ENCODE data around the gene LDHAL6A. TPM values are rescaled to one million over a fixed set of nuclear protein-coding genes. Genes with fewer than 3 reads are reported as not detected.

LDHAL6A gene
- total and polyA plus RNA-seq, 2 donors (not counting 3 experiments of a cell fraction or from before 2014, with no cell fraction given) = not detected

DNA sequence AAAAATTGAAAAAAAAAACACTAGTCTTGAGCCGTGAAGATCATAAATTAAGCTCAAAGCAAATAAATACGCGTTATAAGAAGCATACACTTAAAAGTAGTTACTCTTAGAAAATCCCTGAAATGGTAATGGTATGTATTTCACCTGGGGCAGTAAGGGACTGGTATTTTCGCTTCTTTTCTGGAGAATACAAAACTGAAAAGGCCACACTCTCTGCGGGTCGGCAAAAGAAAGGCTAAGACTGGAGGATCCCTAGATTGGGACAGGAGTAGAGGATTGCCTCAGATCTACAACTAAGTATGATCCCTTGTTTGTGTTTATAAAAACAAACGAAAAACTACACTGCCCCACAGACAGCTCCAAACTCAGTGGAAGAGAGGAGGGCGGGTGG, 70.5 kb downstream of the LDHAL6A start:
- no TSS peak for BruUV-seq (replicated peaks)
- H3K27me3 ChIP-seq (ENCODE audit: control insufficient read depth in 2 of 2, insufficient read depth in 2 of 2, low read length in 2 of 2) = no peaks in the 10 kb centered on the region
- FAIRE-seq = peak; percentile 35
- ChIA-PET POLR2A (interaction anchor here (0.5 to 2.9 kb wide), 9 partner anchors 10 to 589 kb away, joined by 3 to 14 read pairs (median 4); partner anchors contain the start of genes LDHA, SPTY2D1 and UEVLD), CTCF (interaction anchor here (0.8 to 2.0 kb wide), 6 partner anchors 10 to 282 kb away, joined by 3 to 15 read pairs (median 4); no protein-coding TSS in a partner anchor)
- no peaks in the 10 kb centered on the region for H3K9me1 ChIP-seq (replicated peaks; ENCODE audit: control insufficient read depth, extremely low read depth, insufficient read depth, low read length)
- peak overlapping the region; percentile 99 for H3K27ac ChIP-seq (ENCODE audit: insufficient read depth, low read depth, low read length)
- H3K4me1 ChIP-seq (ENCODE audit: control insufficient read depth, extremely low read depth, insufficient read depth, low read length) = peaks cover 15% of the 10 kb centered on the region
- intact Hi-C loops (cut with micrococcal nuclease) = loop anchor here (1.0 to 10.0 kb wide), 6 partner anchors 63 to 281 kb away; partner anchors contain the start of genes GTF2H1, HPS5, LDHC and SAA2
- H2AFZ ChIP-seq (ENCODE audit: low read depth, low read length) = peak overlapping the region; percentile 72
- peak overlapping the region; percentile 99 for H3K9ac ChIP-seq (replicated peaks; ENCODE audit: extremely low read depth, insufficient read depth, low read length)
- peak overlapping the region; percentile 100 for H3K4me2 ChIP-seq (ENCODE audit: insufficient read depth, low read length)
- no peaks in the 10 kb centered on the region for H3K36me3 ChIP-seq (ENCODE audit: control insufficient read depth in 2 of 2, extremely low read depth in 1 of 2, insufficient read depth in 2 of 2, low read length in 2 of 2)
- DNase-seq (ENCODE audit: low read depth, low spot score) = no peak
- H3K9me3 ChIP-seq (replicated peaks; ENCODE audit: control insufficient read depth, insufficient read depth, low read length) = no peaks in the 10 kb centered on the region
- peak overlapping the region; percentile 51 to 96 (median 74) for H3K4me3 ChIP-seq (replicated peaks in 1 of 3; ENCODE audit: insufficient read depth in 1 of 3, low read depth in 1 of 3, low read length in 3 of 3)
- TF ChIP-seq FOS (IDR thresholded peaks at IDR 0.05; ENCODE audit: borderline replicate concordance, insufficient read depth, low read length) (no peak), EZH2 (IDR thresholded peaks at IDR 0.05; ENCODE audit: borderline replicate concordance, low read depth, low read length, severe bottlenecking) (no peak), MYC (IDR thresholded peaks at IDR 0.05; ENCODE audit: low read depth, low read length) (no peak), CTCF (IDR thresholded peaks at IDR 0.05; ENCODE audit: extremely low read depth in 1 of 2, insufficient read depth in 1 of 2, low read depth in 1 of 2, low read length in 2 of 2) (no peak), POLR2AphosphoS5 (IDR thresholded peaks at IDR 0.05; ENCODE audit: insufficient read depth, low read depth, low read length) (no peak), POLR2A (IDR thresholded peaks at IDR 0.05; ENCODE audit: low read depth, low read length) (no peak), JUN (IDR thresholded peaks at IDR 0.05; ENCODE audit: borderline replicate concordance, insufficient read depth, insufficient read length, low read depth) (no peak), GATA2 (IDR thresholded peaks at IDR 0.05; ENCODE audit: insufficient read depth, insufficient read length, low read depth, low read length) (no peak)
- TF ChIP-seq, protein P1, sequence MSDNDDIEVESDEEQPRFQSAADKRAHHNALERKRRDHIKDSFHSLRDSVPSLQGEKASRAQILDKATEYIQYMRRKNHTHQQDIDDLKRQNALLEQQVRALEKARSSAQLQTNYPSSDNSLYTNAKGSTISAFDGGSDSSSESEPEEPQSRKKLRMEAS (IDR thresholded peaks at IDR 0.05; ENCODE audit: insufficient read depth, insufficient read length) = no peak
- dilution Hi-C loops (cut with MboI; ENCODE audit: extremely low pct_ligation_motif_present, low sequenced_read_pairs) = no loop called here
- H4K20me1 ChIP-seq (replicated peaks; ENCODE audit: control insufficient read depth, extremely low read depth, insufficient read depth, low read length) = no peaks in the 10 kb centered on the region
- H3K79me2 ChIP-seq (ENCODE audit: control insufficient read depth, insufficient read depth, low read length) = peaks cover 27% of the 10 kb centered on the region
